ENCODE results near the gene RNU1-4.
"Not testable (repeated sequence)": the region's sequence is repeated elsewhere in the genome, so short reads cannot be mapped to it uniquely, and the experiment has no call there.

Gene RNU1-4

GRCh38 chr1:16747660-16748059 is 7.3 kb downstream of the RNU1-4 start:
- H3K4me3 ChIP-seq (ENCODE audit: low read depth, low read length), result not testable (repeated sequence)

DNA sequence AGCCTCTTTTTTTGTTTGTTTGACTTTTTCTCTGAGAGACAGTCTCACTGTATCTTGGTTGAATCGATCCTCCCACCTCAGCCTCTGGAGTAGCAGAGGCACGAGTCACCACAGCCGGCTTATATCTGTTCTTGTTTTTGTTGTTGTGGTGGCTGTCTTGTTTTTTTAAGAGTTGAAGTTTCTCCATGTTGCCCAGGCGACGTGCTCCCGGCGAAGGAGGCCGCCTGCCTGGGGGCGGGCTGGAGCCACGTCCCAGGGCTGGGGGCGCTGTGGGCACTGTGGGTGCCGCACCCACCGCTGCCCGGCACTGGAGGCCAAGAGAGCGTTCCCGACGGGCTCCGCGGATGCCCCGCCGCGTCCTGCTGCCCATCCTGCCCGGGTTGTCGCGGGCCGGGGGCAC is 8.4 kb downstream of the RNU1-4 start:
- not testable (repeated sequence) for H3K4me3 ChIP-seq (ENCODE audit: low read depth, low read length)

GRCh38 chr1:16749910-16750888 is 9.9 kb downstream of the RNU1-4 start:
- not testable (repeated sequence) for H3K4me3 ChIP-seq (ENCODE audit: low read depth, low read length)

DNA sequence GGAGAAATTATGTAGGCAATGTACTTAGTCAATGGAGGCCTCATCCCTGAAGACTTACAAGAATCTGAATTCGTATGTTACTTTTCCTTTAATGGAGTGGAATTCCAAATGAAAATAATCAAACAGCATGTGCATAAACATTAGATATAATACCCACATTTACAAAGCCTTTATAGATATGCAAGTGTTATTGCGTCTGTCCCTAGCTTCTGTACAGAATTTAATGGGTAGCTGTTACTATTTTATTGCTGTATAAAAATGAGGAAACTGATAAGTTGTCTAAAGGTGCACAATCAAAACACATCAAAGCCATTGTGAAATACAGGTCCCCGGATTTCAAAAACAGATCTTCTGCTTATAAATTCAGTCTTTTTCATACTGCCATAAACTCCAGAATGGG is 12.5 kb downstream of the RNU1-4 start:
- not testable (repeated sequence) for H3K4me3 ChIP-seq (ENCODE audit: low read depth, low read length)

GRCh38 chr1:16755385-16755784 is 15.1 kb downstream of the RNU1-4 start:
- not testable (repeated sequence) for H3K4me3 ChIP-seq (ENCODE audit: low read depth, low read length)

- H3K4me3 ChIP-seq (ENCODE audit: low read depth, low read length), result not testable (repeated sequence)
These were observed 15.6 kb downstream of the RNU1-4 start for GRCh38 chr1:16755932-16756331.

DNA sequence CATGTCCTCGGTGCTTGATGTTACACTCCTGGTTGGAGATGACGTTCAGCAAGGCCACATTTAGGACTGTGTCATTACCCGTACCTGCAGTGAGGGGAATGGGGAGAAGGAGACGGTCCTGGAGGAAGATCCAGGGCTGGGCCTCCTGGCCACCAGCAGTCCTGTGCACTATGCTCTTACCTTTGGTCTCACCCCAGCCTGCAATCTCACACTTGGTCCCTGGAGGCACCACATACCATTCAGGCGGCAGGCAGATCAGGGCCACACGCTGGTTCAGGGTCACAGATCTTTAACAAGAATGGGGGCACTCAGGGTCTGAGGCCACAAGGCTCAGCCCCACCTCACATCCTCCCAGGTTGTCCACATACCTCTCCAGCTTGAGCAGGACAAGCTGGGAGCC is 17.3 kb downstream of the RNU1-4 start:
- H3K4me3 ChIP-seq (ENCODE audit: low read depth, low read length), result not testable (repeated sequence)

DNA sequence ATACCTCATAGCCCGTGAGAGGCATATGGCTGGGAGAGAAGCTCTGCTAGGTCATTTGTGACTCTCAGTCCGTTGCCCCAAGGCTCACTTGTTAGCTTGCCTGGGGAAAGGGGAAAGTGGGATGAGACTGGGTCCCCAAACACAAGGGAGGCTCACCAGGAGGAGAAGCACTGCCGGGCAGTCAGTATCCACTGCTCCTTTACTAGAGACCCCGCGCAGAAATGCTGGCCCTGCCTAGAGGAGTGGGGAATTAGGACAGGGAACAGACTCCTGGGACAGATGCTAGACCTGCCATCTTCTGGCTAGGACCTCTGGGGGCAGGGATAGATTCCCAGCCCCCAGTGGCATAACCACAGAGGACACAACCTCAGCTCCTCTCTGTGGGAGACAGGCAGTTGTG is 17.7 kb downstream of the RNU1-4 start:
- not testable (repeated sequence) for H3K4me3 ChIP-seq (ENCODE audit: low read depth, low read length)

DNA sequence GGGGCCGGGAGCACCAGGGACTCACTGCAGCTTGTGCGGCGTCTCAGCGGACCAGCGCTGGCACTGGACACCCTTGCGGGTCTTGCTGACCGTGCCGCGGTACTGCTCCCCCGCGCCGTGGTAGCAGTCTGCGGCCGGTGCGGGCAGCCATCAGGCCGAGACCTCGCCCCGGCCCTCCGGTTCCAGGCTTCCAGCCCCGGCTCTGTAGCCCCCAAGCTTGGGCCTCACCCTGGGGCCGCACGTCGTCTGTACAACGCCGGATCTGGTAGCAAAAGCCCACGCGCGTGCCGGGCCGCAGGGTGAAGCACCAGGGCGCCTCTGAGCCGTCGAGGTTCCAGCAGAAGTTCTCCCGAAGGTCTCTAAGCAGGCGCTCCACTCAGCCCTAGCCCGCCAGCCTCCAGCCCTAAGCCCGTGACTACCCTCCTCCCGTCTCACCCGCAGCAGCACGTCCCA is 18.8 kb downstream of the RNU1-4 start:
- H3K4me3 ChIP-seq (ENCODE audit: low read depth, low read length), result not testable (repeated sequence)

DNA sequence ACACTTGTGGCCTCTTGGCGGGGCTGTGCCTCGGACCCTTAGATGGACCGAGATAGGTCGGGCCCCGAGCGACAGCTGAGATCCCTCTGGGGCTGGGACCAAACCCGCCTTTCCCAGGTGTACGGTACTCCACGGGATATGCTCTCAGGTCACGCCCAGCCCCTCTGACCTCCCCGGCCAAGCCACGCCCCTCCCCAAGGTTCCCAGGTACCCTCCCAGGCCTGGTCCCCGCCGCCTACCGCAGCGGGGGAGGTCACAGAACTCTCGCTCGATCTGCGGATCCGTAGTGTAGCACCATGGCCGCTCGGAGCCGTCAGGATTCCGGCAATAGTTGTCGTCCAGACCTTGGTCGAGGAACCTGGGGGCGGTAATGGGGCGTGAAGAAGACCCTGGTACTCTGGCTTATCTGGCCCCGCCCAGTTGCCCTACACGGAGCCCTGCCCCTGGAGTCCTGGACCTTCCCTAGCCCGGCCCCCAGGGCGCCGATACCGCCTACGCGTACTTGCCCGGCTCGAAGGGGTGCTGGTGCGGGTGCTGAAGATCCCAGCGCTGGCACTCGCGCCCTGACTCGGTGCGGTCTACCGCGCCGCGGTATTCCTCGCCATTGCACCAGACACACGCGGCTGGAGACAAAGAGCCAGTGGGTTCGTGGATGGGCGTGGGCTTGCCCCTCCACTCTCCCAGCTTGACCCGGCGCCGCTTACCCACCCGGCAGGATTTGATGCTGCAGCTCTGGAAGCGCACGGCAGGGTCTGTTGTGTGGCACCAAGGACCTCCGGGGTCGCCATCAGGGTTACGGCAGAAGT is 19.5 kb downstream of the RNU1-4 start:
- not testable (repeated sequence) for H3K4me3 ChIP-seq (ENCODE audit: low read depth, low read length)

- not testable (repeated sequence) for H3K4me3 ChIP-seq (ENCODE audit: low read depth, low read length)
These were observed 20.1 kb downstream of the RNU1-4 start for GRCh38 chr1:16760456-16760765.

- not testable (repeated sequence) for H3K4me3 ChIP-seq (ENCODE audit: low read depth, low read length)
These were observed 20.5 kb downstream of the RNU1-4 start for GRCh38 chr1:16760801-16761200.

DNA sequence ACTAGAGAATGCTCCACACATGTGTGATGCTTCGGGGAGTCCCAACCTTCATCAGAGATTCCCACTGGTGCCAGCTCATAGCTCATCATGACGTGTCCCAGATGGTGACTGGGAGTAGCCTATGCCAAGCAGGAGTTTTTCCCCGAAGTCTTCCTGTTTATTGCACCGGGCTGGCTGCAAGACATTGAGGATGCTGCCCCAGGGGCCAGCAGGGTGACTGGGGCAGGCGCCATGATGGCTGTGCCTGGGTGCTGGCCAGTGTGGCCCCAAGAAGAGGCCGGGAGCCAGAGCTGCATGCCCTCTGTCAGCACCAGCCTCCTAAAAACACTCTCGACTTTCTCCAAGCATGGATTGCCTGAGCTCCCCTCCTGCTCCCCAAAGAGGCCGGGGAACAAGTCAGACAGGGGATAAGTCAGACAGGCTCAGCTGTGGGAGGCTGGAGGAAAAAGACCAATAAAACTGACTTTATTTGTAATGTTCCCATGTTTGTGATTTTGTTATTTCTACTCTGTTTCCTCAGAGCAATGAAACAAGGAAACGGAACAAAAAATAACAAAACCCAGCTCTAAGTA is 24.0 kb downstream of the RNU1-4 start:
- not testable (repeated sequence) for H3K4me3 ChIP-seq (ENCODE audit: low read depth, low read length)

DNA sequence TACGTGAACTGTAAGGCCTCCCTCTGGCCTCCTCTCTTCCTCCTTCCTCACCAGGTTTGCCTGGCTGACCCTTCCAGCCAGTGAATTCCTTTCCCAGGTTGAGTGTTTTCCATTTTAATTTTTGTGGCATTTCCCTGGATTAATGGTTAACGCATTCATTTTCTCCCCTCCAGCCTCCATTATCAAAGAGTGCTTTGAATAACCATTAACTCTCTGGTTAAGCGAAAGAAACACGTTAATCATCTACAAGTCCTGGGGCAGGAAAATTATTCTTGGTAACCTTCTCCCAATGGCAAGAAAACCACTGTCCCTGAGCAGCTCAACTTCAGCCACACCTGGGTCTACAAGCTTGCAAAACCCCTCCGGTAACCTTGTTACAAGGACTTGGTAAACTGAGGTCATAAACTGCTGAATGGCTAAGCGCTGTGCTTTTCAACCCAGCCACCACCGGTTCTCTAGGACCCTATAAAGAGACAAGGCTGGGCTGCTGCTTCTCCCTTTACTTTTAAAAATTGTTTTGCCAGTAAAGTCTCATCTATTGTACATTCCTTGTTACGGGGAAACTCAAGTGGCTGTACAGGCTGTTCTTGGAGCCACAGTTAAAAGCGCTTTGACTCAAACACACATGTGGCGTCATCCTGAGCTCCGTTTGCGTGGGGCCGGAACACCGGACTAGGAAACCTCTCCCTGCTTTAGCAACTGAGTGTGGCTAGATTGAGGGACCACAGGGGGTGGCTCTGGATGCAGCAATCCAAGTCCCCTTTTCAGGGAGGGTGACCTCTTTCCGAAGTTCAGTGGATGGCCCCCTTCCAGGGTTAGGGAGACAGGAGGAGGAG is 24.7 kb downstream of the RNU1-4 start:
- not testable (repeated sequence) for H3K4me3 ChIP-seq (ENCODE audit: low read depth, low read length)

DNA sequence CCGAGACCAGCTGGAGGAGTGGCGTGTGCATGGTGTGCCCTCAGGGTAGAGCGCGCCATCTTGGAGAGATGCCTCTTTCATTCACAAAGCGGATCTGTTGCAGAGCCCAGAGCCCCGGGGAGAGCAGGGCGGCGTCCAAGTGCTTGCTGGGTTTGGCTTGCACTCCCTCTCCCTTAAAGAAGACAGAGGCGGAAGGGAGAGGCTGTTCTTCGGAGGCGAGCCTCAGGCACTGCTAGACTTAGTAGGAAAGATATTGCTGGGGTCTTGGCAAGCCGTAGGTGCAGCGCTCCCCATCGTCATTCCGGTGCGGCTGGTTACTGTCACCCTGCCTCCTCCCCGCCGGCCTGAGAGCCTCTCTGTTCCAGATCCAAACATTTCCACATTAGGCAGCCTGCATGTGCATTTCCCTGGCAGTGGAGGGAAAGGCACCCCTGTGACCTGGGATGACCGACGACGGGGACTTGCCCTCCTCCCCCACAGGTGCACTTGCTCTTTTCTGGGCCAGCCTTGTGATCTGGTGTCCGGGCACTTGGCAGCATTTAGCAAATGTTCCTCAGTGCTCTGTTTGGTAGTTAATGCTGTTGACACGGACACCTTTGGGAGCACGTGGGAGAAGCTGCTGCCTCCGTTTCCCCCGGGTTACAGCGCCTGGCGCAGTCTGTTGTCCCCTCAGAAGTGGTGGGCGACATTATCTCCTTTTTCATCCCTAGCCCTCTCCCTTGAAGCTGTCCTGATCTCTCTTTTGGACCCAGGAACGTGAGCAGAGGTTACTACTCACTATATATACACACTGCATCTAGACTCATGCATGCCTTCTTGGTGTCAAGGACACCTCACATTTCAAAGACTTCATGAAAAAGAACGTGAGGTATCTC is 25.7 kb downstream of the RNU1-4 start:
- H3K4me3 ChIP-seq (ENCODE audit: low read depth, low read length), result not testable (repeated sequence)

- not testable (repeated sequence) for H3K4me3 ChIP-seq (ENCODE audit: low read depth, low read length)
These were observed 26.5 kb downstream of the RNU1-4 start for GRCh38 chr1:16766689-16767256.

DNA sequence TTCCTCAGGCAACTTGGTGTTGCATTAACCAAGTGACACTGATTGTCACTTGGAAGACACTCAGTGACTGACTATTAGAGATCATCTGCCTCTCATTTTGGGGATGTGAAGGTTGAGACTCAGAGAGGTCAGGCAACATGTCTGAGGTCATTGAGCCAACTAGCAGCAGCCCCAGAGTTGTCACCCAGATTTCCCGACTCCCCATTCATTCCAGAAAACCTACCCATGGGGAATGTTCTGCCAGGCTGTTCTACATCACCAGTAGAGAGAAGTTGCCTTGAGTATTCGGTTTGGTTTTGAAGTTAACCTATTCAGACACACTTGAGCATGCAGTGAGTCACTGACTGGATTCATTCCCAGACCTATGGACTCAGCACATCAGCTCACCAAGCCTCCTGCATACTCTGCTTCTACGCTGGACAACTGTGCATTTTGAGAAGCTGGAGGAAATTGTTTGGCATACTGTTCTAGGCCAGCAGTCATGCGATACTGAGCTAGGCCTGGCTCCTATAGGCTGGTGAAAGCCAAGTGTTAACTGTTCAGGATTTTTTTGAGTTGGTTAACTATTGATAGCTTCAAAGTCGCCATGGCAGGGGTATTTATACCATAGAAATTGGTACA is 29.9 kb downstream of the RNU1-4 start:
- H3K4me3 ChIP-seq (ENCODE audit: low read depth, low read length), result not testable (repeated sequence)

DNA sequence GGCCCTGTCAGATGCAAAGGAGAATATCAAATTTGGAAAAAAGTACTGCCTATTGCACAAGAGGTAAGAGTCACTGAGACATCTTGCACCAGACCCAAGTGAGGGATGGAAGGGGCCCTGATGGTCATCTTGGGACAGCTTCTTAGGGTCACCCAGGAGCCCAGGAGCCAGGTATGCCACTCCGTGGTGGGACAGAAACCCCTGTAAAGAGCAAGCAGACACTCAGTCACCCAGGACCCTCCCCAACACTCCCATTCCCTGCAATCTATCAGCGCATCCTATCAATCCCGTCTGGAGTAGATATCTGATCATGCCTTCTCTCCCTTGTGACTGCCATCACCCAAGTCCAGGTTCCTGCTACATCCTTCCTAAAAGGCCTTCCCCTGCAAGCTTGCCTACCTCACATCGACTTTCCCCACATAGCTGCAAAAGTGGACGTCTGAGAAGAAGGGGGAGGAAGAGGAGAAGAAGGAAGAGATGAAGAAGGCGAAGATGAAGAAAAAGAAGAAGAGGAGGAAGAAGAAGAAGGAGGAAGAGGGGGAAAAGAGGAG is 30.7 kb downstream of the RNU1-4 start:
- not testable (repeated sequence) for H3K4me3 ChIP-seq (ENCODE audit: low read depth, low read length)
